Activated CD8-positive, alpha-beta T cell treated with anti-CD3 and anti-CD28 coated beads, Interleukin-2, amount 10 ng/mL, durations not matched to agents 7 days and 5 days (primary cell): Measurements from ENCODE around the gene CDH13. TPM values are rescaled to one million over a fixed set of nuclear protein-coding genes. Genes with fewer than 3 reads are reported as not detected.

Experiments
- ATAC-seq: fragments of 150-1000 bp; cut with Tn5 transposase; one replicate; pipeline ENCODE4 v1.10.0; 2021; ENCODE audit warnings: moderate library complexity
- CTCF ChIA-PET: fragments of 350-600 bp; sonication (Branson Sonifier 250); formaldehyde crosslinking; loops from one replicate; lab custom pipeline; 2021; ENCODE audit warnings: antibody characterized with exemption; lab: Charles Lee
- POLR2A ChIA-PET: fragments of 350-600 bp; sonication (Branson Sonifier 250); formaldehyde crosslinking; loops from one replicate; lab custom pipeline; 2021; ENCODE audit warnings: antibody characterized with exemption; lab: Charles Lee
- DNase-seq: peaks from one replicate; pipeline ENCODE4 v3.0.0-alpha.2; 2020
- H3K27ac Mint-ChIP-seq: one replicate; pipeline ENCODE4 v1.8.0; 2021; ENCODE audit warnings: mild to moderate bottlenecking, mixed read lengths
- H3K27me3 Mint-ChIP-seq: one replicate; pipeline ENCODE4 v1.8.0; 2021; ENCODE audit warnings: low read depth, mixed read lengths
- H3K36me3 Mint-ChIP-seq: one replicate; pipeline ENCODE4 v1.8.0; 2021; ENCODE audit warnings: low read depth, mixed read lengths
- H3K4me1 Mint-ChIP-seq: one replicate; pipeline ENCODE4 v1.8.0; 2021; ENCODE audit warnings: low read depth, mixed read lengths
- H3K4me3 Mint-ChIP-seq: one replicate; pipeline ENCODE4 v1.8.0; 2021; ENCODE audit warnings: mild to moderate bottlenecking, mixed read lengths
- H3K9me3 Mint-ChIP-seq: one replicate; pipeline ENCODE4 v1.8.0; 2022; ENCODE audit warnings: mixed read lengths; ENCODE audit not compliant: insufficient read depth
- total RNA-seq, 2 experiments: library from RNA; stranded (reverse); gene quantifications; one replicate each; pipeline ENCODE4 v1.2.3, GENCODE V29; 2021

The CDH13 gene
- total RNA-seq, 2 experiments from 2014 or later: not detected

- H3K36me3 Mint-ChIP-seq: no peaks in the 10 kb centered on the region
- DNase-seq: no peak
- ChIA-PET POLR2A (no interaction called here), CTCF (no interaction called here)
- ATAC-seq: no peak
- no peaks in the 10 kb centered on the region for H3K9me3 Mint-ChIP-seq
- no peaks in the 10 kb centered on the region for H3K4me1 Mint-ChIP-seq
- H3K4me3 Mint-ChIP-seq: no peak overlapping the region
- no peaks in the 10 kb centered on the region for H3K27me3 Mint-ChIP-seq
- H3K27ac Mint-ChIP-seq: no peak overlapping the region
Observed at GRCh38 chr16:83443972-83444371, 817.2 kb downstream of the CDH13 start.

GRCh38 chr16:83447560-83447959, 820.8 kb downstream of the CDH13 start:
- Mint-ChIP-seq H3K27ac (no peak overlapping the region), H3K4me1 (no peaks in the 10 kb centered on the region), H3K9me3 (no peaks in the 10 kb centered on the region), H3K4me3 (no peak overlapping the region), H3K36me3 (no peaks in the 10 kb centered on the region), H3K27me3 (no peaks in the 10 kb centered on the region)
- DNase-seq (no peak), ATAC-seq (no peak)
- ChIA-PET CTCF (interaction anchor here (1.3 kb wide), 1 partner anchor 18 kb away, joined by 4 read pairs; no protein-coding TSS in a partner anchor), POLR2A (no interaction called here)

GRCh38 chr16:83449861-83450260, 823.1 kb downstream of the CDH13 start:
- ChIA-PET POLR2A (no interaction called here), CTCF (no interaction called here)
- ATAC-seq (no peak), DNase-seq (no peak)
- no peaks in the 10 kb centered on the region for H3K9me3 Mint-ChIP-seq
- H3K4me3 Mint-ChIP-seq: no peak overlapping the region
- no peaks in the 10 kb centered on the region for H3K4me1 Mint-ChIP-seq
- no peaks in the 10 kb centered on the region for H3K27me3 Mint-ChIP-seq
- no peak overlapping the region for H3K27ac Mint-ChIP-seq
- no peaks in the 10 kb centered on the region for H3K36me3 Mint-ChIP-seq

GRCh38 chr16:83453977-83454376, 827.2 kb downstream of the CDH13 start:
- Mint-ChIP-seq H3K36me3 (no peaks in the 10 kb centered on the region), H3K9me3 (no peaks in the 10 kb centered on the region), H3K4me3 (no peak overlapping the region), H3K4me1 (no peaks in the 10 kb centered on the region), H3K27me3 (no peaks in the 10 kb centered on the region), H3K27ac (no peak overlapping the region)
- CTCF ChIA-PET: no interaction called here
- POLR2A ChIA-PET: no interaction called here
- no peak for DNase-seq
- ATAC-seq: no peak

DNA sequence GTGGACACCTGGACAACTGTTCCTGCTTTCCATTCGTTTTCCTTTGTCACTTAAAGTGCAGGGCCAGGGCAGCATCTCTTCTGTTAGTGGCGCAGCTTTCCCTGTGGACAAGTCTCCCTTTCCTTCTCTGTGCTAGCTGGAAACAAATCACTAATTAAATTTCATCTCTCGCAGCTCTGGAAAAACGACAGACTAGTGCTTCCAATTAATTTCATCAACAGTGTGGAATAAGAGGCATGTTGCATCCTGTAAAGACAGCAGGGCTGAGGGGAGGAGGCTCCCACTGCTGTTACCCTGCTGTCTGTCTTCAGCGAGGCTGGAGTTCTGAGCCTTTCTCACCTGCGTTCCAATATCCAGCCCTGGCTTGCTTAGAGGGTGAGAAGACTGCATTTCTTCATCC, 828.9 kb downstream of the CDH13 start:
- Mint-ChIP-seq H3K4me1 (no peaks in the 10 kb centered on the region), H3K27me3 (no peaks in the 10 kb centered on the region), H3K27ac (no peak overlapping the region), H3K36me3 (no peaks in the 10 kb centered on the region), H3K9me3 (no peaks in the 10 kb centered on the region), H3K4me3 (no peak overlapping the region)
- CTCF ChIA-PET: no interaction called here
- ATAC-seq: no peak
- DNase-seq: no peak
- POLR2A ChIA-PET: no interaction called here

DNA sequence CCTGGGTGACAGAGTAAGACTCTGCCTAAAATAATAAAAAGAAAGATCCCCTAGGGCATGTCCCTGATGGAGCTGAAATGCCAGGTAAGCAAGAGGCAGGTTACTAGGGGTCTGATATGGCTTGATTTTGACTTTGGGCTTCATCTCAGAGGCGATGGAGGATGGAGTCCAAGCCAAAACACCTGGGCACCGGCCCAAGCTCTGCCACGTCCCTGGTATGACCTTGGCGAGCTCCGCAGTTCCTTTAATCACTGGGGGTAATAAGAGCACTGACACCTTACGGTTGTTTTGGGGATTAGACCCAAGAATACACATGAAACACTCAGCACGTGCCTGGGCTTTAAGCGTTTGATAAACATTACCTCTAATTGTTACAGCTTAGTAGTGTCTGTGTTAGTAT, 830.2 kb downstream of the CDH13 start:
- Mint-ChIP-seq H3K4me3 (no peak overlapping the region), H3K4me1 (no peaks in the 10 kb centered on the region), H3K9me3 (no peaks in the 10 kb centered on the region), H3K36me3 (no peaks in the 10 kb centered on the region), H3K27ac (no peak overlapping the region), H3K27me3 (no peaks in the 10 kb centered on the region)
- CTCF ChIA-PET: no interaction called here
- POLR2A ChIA-PET: no interaction called here
- no peak for ATAC-seq
- DNase-seq: no peak

GRCh38 chr16:83458612-83459011, 831.8 kb downstream of the CDH13 start:
- H3K9me3 Mint-ChIP-seq: no peaks in the 10 kb centered on the region
- H3K36me3 Mint-ChIP-seq: no peaks in the 10 kb centered on the region
- H3K4me1 Mint-ChIP-seq: no peaks in the 10 kb centered on the region
- H3K27ac Mint-ChIP-seq: no peak overlapping the region
- no peak for DNase-seq
- CTCF ChIA-PET: no interaction called here
- H3K27me3 Mint-ChIP-seq: no peaks in the 10 kb centered on the region
- ATAC-seq: no peak
- POLR2A ChIA-PET: no interaction called here
- no peak overlapping the region for H3K4me3 Mint-ChIP-seq

DNA sequence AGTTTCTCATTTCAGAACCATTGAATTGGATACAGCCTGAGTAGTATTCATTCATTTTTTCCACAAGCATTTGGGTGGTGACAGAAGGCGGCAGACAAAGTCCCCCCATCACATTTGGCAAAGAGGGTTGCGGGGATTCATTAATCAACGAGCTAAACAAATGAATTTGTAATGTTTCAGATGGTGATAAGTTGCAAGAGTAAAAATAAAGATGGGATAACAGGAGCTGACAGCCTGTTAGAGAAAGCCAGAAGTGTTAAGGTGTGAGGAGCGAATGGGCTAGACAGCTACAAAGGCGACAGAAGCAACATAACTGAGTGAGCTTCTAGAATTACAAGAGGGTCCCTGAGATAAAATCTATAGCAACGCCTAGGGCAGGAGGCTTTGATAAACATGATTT, 838.2 kb downstream of the CDH13 start:
- ChIA-PET POLR2A (no interaction called here), CTCF (interaction anchor here (1.6 kb wide), 1 partner anchor 17 kb away, joined by 4 read pairs; no protein-coding TSS in a partner anchor)
- Mint-ChIP-seq H3K27ac (no peak overlapping the region), H3K36me3 (no peaks in the 10 kb centered on the region), H3K9me3 (no peaks in the 10 kb centered on the region), H3K27me3 (no peaks in the 10 kb centered on the region), H3K4me1 (no peaks in the 10 kb centered on the region), H3K4me3 (no peak overlapping the region)
- ATAC-seq (no peak), DNase-seq (no peak)

DNA sequence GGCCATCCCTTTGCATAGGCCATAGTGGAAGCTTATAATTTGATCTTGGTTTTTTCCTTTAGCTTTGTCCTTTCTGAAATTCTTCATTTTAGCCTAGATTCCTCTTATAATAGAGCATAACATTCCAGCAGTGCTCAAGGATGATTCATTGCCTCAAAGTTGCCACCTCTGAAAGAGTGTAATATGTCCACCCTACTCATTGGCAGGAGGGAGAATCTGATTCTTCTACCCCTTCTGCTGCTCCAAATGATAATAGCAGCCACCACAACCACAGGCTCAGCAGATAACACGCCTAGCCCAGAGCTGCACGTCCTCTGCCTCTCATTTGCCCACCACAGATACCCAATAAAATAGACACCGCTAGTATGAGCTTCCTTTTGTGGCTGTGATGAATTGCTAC, 843.6 kb downstream of the CDH13 start:
- ATAC-seq (no peak), DNase-seq (no peak)
- H3K4me1 Mint-ChIP-seq: no peaks in the 10 kb centered on the region
- no peaks in the 10 kb centered on the region for H3K9me3 Mint-ChIP-seq
- POLR2A ChIA-PET: no interaction called here
- CTCF ChIA-PET: no interaction called here
- no peak overlapping the region for H3K4me3 Mint-ChIP-seq
- H3K27ac Mint-ChIP-seq: no peak overlapping the region
- H3K27me3 Mint-ChIP-seq: no peaks in the 10 kb centered on the region
- no peaks in the 10 kb centered on the region for H3K36me3 Mint-ChIP-seq

DNA sequence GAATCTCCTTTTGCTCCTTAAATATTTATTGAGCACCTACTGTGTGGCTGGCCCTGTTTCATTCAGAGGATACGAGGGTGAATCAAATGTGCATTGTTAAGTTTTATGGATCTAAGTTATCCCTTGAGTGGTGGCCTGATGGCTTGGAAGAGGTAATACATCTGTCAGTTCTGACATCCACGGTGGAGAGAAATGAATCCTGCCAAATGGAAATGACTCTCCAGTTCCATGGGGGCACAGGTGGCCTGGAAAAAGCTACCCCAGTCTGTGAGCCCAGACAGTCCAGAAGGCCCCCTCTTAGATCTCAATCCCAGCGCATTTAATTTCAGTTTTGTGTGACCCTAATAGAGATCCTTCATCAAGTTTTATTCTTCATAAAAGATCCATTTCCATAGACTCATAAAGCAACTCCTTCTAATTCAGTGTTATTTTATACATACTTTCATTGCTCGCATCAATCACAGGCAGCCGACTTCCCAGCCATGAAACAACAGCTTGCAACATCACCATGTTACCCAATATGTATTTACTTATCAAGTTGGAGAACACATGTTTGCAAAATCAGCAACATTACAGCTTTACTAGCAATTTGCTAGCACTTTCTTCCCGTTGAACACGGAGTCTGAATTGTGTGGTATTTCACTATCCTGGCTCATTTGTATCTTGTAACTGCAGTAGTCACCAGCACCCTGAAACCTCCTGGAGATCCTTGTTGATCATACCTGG, 846.2 kb downstream of the CDH13 start:
- DNase-seq (no peak), ATAC-seq (no peak)
- CTCF ChIA-PET: no interaction called here

GRCh38 chr16:83473926-83474650, 847.3 kb downstream of the CDH13 start:
- ChIA-PET CTCF (no interaction called here), POLR2A (no interaction called here)
- Mint-ChIP-seq H3K36me3 (no peaks in the 10 kb centered on the region), H3K4me1 (no peaks in the 10 kb centered on the region), H3K27ac (no peak overlapping the region), H3K27me3 (no peaks in the 10 kb centered on the region), H3K9me3 (no peaks in the 10 kb centered on the region), H3K4me3 (no peak overlapping the region)
- ATAC-seq (no peak), DNase-seq (no peak)

More for the DNA sequence above, 846.2 kb downstream of the CDH13 start:
- H3K4me1 Mint-ChIP-seq: no peaks in the 10 kb centered on the region
- POLR2A ChIA-PET: no interaction called here
- no peaks in the 10 kb centered on the region for H3K27me3 Mint-ChIP-seq
- H3K36me3 Mint-ChIP-seq: no peaks in the 10 kb centered on the region
- H3K4me3 Mint-ChIP-seq: no peak overlapping the region
- H3K27ac Mint-ChIP-seq: no peak overlapping the region
- no peaks in the 10 kb centered on the region for H3K9me3 Mint-ChIP-seq

DNA sequence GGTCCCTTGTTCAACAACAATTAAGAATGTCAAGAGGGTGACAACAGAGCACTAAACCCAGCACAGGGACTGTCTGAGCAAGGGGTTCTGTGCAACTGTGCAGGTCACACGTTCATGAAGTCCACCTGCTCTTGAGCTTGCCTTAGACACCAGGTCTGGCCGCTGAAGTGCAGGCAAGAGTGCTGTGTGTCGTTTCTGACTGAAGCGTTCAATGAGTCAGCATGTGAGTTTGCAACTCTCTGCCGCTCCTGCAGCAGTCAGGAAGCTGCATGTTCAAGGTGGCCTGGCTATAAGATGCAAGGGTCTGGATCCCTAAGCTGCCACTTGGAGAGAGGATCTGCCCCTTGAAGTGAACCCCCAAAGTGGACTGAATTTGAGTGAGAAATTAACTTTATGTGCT, 848.3 kb downstream of the CDH13 start:
- Mint-ChIP-seq H3K9me3 (no peaks in the 10 kb centered on the region), H3K36me3 (no peaks in the 10 kb centered on the region), H3K27ac (no peak overlapping the region), H3K4me1 (no peaks in the 10 kb centered on the region), H3K27me3 (no peaks in the 10 kb centered on the region), H3K4me3 (no peak overlapping the region)
- ChIA-PET POLR2A (no interaction called here), CTCF (no interaction called here)
- DNase-seq: no peak
- ATAC-seq: no peak
